Loucy (cell line): ENCODE measurements around the gene CGB8.

ENCODE experiments used
- H2AFZ ChIP-seq: fragments of 200-600 bp; sonication (generic); 2 replicates; pipeline ENCODE4 v1.6.0; 2016; ENCODE audit warnings: antibody characterized with exemption, mild to moderate bottlenecking, low read length, moderate library complexity
- H3F3A ChIP-seq: fragments of 200-600 bp; 2 replicates; pipeline ENCODE4 v1.6.0; 2016; ENCODE audit warnings: antibody characterized with exemption, low read depth, mild to moderate bottlenecking
- H3K27me3 ChIP-seq: fragments of 200-600 bp; sonication (generic); 2 replicates; pipeline ENCODE4 v1.6.1; 2014; ENCODE audit warnings: low read length, mild to moderate bottlenecking; ENCODE audit not compliant: insufficient read depth, poor library complexity, severe bottlenecking
- H3K36me3 ChIP-seq: fragments of 200-600 bp; sonication (generic); 2 replicates; pipeline ENCODE4 v1.6.1; 2016; ENCODE audit warnings: low read length; ENCODE audit not compliant: insufficient read depth
- H3K4me1 ChIP-seq: fragments of 200-600 bp; sonication (generic); 2 replicates; pipeline ENCODE4 v1.5.1; 2014; ENCODE audit warnings: low read length, mild to moderate bottlenecking; ENCODE audit not compliant: insufficient read depth, poor library complexity, severe bottlenecking
- H3K4me2 ChIP-seq: fragments of 200-600 bp; sonication (generic); 2 replicates; pipeline ENCODE4 v1.6.0; 2014; ENCODE audit warnings: antibody characterized with exemption, low read length, low read depth, mild to moderate bottlenecking; ENCODE audit not compliant: poor library complexity, severe bottlenecking
- H3K4me3 ChIP-seq: fragments of 200-600 bp; sonication (generic); 2 replicates; pipeline ENCODE4 v1.5.1; 2014; ENCODE audit warnings: low read length, mild to moderate bottlenecking, mixed read lengths; ENCODE audit not compliant: poor library complexity, severe bottlenecking
- H3K79me2 ChIP-seq: fragments of 200-600 bp; sonication (generic); 2 replicates; pipeline ENCODE4 v1.6.1; 2014; ENCODE audit warnings: low read length; ENCODE audit not compliant: insufficient read depth
- H3K9ac ChIP-seq: fragments of 200-600 bp; sonication (generic); 2 replicates; pipeline ENCODE4 v1.6.0; 2014; ENCODE audit warnings: mild to moderate bottlenecking, low read depth, low read length, moderate library complexity; ENCODE audit not compliant: poor library complexity, severe bottlenecking
- H3K9me2 ChIP-seq: fragments of 200-600 bp; sonication (generic); replicated peaks from 2 replicates; pipeline ENCODE4 v1.6.1; 2016; ENCODE audit warnings: low read depth, low read length, mixed read lengths
- H3K9me3 ChIP-seq: fragments of 200-600 bp; sonication (generic); 2 replicates; pipeline ENCODE4 v1.6.1; 2014; ENCODE audit warnings: mild to moderate bottlenecking, antibody characterized with exemption, low read length, low read depth; ENCODE audit not compliant: insufficient read depth
- H4K20me1 ChIP-seq: fragments of 200-600 bp; sonication (generic); 2 replicates; pipeline ENCODE4 v1.6.0; 2014; ENCODE audit warnings: antibody characterized with exemption, low read length, mild to moderate bottlenecking; ENCODE audit not compliant: insufficient read depth, poor library complexity, severe bottlenecking
- EZH2phosphoT487 ChIP-seq: fragments of 200-600 bp; IDR thresholded peaks from 2 replicates; pipeline ENCODE4 v1.6.1; 2018; ENCODE audit warnings: antibody characterized with exemption, mild to moderate bottlenecking, moderate library complexity, borderline replicate concordance
- TF ChIP-seq, protein P1 (sequence below): fragments of 200-600 bp; sonication (generic); conservative IDR thresholded peaks from 2 replicates; pipeline ENCODE4 v1.5.1; 2014; ENCODE audit warnings: mild to moderate bottlenecking, antibody characterized with exemption, low read length

Gene CGB8

DNA sequence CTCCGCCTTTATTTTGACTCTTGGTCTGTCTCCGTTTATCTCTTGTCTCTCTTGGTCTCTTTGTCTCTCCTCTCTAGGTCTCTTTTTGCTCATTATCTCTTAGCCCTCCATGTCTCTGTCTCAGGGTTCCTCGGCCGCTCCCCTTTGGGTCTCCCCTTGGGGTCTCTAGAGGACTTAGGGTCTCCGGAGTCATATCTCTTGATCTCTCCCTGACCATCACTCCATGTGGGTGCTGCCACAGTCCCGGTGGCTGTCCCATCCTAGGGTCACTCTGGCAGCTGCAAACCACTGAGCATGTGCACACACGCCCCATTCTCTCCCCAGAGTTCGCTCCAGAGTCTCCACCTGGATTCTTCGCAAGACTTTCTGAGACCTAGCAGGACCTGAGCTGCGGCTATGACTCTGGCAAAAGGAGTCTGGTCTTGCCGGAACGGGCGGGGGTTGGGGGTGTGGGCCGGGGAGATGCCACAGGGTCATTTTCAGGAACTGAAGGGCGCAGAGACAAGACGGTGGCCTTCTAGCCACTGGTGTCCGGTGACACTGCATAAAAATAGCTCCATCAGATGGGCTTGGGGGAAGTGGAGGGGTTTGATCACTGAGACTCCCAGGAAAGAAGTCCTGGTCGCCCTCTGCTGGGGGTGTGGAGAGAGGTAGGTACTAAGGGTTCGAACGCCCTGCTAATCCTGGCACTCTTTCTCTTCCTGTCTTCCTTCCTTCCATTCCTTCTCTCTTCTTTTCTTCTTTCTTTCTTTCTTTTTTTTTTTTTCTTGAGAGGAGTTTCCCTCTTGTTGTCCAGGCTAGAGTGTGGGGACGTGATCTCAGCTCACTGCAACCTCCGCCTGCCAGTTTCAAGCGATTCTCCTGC lies 24.8 kb upstream of the CGB8 start:
- no peaks in the 10 kb centered on the region for H3K27me3 ChIP-seq
- no peaks in the 10 kb centered on the region for H3K36me3 ChIP-seq
- TF ChIP-seq, protein P1, sequence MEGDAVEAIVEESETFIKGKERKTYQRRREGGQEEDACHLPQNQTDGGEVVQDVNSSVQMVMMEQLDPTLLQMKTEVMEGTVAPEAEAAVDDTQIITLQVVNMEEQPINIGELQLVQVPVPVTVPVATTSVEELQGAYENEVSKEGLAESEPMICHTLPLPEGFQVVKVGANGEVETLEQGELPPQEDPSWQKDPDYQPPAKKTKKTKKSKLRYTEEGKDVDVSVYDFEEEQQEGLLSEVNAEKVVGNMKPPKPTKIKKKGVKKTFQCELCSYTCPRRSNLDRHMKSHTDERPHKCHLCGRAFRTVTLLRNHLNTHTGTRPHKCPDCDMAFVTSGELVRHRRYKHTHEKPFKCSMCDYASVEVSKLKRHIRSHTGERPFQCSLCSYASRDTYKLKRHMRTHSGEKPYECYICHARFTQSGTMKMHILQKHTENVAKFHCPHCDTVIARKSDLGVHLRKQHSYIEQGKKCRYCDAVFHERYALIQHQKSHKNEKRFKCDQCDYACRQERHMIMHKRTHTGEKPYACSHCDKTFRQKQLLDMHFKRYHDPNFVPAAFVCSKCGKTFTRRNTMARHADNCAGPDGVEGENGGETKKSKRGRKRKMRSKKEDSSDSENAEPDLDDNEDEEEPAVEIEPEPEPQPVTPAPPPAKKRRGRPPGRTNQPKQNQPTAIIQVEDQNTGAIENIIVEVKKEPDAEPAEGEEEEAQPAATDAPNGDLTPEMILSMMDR, result peak; percentile 46
- TF ChIP-seq EZH2phosphoT487, result no peak
- no peaks in the 10 kb centered on the region for H3F3A ChIP-seq
- no peaks in the 10 kb centered on the region for H3K79me2 ChIP-seq
- H3K9me3 ChIP-seq, result no peaks in the 10 kb centered on the region
- no peak overlapping the region for H3K4me2 ChIP-seq
- H3K4me3 ChIP-seq, result no peak overlapping the region
- no peaks in the 10 kb centered on the region for H4K20me1 ChIP-seq
- no peak overlapping the region for H2AFZ ChIP-seq
- H3K9ac ChIP-seq, result no peak overlapping the region
- H3K4me1 ChIP-seq, result no peaks in the 10 kb centered on the region
- H3K9me2 ChIP-seq, result no peaks in the 10 kb centered on the region

DNA sequence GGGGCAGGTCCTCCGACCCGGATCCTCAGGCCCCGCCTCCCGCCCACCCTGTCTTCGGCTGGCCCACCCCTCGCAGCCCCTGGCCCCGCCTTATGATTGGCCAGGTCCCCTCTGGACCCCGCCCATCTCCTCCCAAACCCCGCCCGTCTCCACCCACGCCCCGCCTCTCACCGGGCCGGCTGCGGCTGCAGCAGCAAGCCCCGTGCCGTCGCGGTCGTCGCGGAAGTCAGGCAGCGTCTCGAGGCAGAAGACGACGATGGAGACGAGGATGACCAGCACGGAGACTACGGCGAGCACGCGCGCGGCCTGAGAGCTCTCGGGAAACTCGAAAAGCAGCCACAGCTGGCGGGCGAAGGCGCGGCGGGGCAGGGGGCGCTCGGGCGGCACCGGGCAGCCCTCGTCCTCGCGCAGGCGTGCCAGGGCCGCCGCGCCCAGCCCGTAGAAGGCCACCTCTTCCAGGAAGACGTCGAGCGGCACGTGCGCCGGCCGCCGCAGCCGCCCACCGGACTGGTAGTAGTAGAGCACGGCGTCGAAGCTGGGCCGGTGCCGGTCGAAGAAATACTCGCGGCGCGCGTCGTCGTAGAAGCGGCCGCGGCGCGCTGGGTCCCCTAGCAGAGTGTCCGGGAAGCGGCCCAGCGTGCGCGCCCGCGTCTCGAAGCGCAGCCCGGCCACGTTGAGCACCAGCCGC lies 23.1 kb upstream of the CGB8 start:
- Histone ChIP-seq H3K9ac (no peak overlapping the region), H3K27me3 (no peaks in the 10 kb centered on the region), H3K4me2 (no peak overlapping the region), H3K4me1 (no peaks in the 10 kb centered on the region), H3K79me2 (no peaks in the 10 kb centered on the region), H2AFZ (no peak overlapping the region), H3K9me3 (no peaks in the 10 kb centered on the region), H3K4me3 (no peak overlapping the region), H3K36me3 (no peaks in the 10 kb centered on the region), H3K9me2 (no peaks in the 10 kb centered on the region), H3F3A (no peaks in the 10 kb centered on the region), H4K20me1 (no peaks in the 10 kb centered on the region)
- TF ChIP-seq, protein P1, result no peak
- TF ChIP-seq EZH2phosphoT487, result no peak

DNA sequence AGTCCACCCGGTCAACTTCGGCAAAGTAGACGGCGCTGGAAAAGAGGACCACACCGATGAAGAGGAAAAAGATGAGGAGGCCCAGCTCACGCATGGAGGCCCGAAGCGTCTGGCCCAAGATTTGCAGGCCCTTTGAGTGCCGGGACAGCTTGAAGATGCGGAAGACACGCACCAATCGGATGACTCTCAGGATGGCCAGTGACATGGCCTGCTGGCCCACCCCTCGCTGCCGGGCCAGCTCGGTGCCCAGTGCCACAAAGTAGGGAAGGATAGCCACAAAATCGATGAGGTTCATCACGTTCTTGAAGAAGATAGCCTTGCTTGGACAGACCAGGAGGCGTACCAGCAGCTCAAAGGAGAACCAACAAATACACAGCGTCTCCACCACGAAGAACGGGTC lies 21.5 kb upstream of the CGB8 start:
- no peaks in the 10 kb centered on the region for H3K79me2 ChIP-seq
- no peaks in the 10 kb centered on the region for H3K9me2 ChIP-seq

More for the DNA sequence above, 21.5 kb upstream of the CGB8 start:
- Histone ChIP-seq H3K4me3 (no peak overlapping the region), H3F3A (no peaks in the 10 kb centered on the region), H2AFZ (no peak overlapping the region), H3K9me3 (no peaks in the 10 kb centered on the region), H3K9ac (no peak overlapping the region), H3K4me1 (no peaks in the 10 kb centered on the region), H3K4me2 (no peak overlapping the region), H3K36me3 (no peaks in the 10 kb centered on the region), H4K20me1 (no peaks in the 10 kb centered on the region), H3K27me3 (no peaks in the 10 kb centered on the region)
- TF ChIP-seq, protein P1, result no peak
- TF ChIP-seq EZH2phosphoT487, result no peak
